Stimulated activated naive CD8-positive, alpha-beta T cell treated with anti-CD3 and anti-CD28 coated beads, Interleukin-15, amount 100 ng/mL, for 72 hours (primary cell): ENCODE results near the gene PAIP1.
"Not testable (repeated sequence)": the region's sequence is repeated elsewhere in the genome, so short reads cannot be mapped to it uniquely, and the experiment has no call there.

ENCODE experiments used
- ATAC-seq: fragments of 150-1000 bp; cut with Tn5 transposase; 2 replicates; pipeline ENCODE4 v1.10.0; 2021; ENCODE audit warnings: mild to moderate bottlenecking, moderate library complexity
- DNase-seq, 2 donors: peaks; one replicate each; pipeline ENCODE4 v3.0.0; 2021 to 2022
- H3K27ac Mint-ChIP-seq, 2 donors: one replicate each; pipeline ENCODE4 v1.8.0; 2022; ENCODE audit warnings: mild to moderate bottlenecking in 2 of 2, mixed read lengths in 2 of 2, moderate library complexity in 2 of 2
- H3K27me3 Mint-ChIP-seq: one replicate; pipeline ENCODE4 v1.8.0; 2022; ENCODE audit warnings: mixed read lengths
- H3K4me1 Mint-ChIP-seq: one replicate; pipeline ENCODE4 v1.8.0; 2022; ENCODE audit warnings: mild to moderate bottlenecking, mixed read lengths
- H3K4me3 Mint-ChIP-seq, 2 donors: one replicate each; pipeline ENCODE4 v1.8.0; 2022; ENCODE audit warnings: mild to moderate bottlenecking in 2 of 2, mixed read lengths in 2 of 2, moderate library complexity in 1 of 2
- H3K9me3 Mint-ChIP-seq, 2 donors: one replicate each; pipeline ENCODE4 v1.8.0; 2022; ENCODE audit warnings: mixed read lengths in 2 of 2

PAIP1 gene

DNA sequence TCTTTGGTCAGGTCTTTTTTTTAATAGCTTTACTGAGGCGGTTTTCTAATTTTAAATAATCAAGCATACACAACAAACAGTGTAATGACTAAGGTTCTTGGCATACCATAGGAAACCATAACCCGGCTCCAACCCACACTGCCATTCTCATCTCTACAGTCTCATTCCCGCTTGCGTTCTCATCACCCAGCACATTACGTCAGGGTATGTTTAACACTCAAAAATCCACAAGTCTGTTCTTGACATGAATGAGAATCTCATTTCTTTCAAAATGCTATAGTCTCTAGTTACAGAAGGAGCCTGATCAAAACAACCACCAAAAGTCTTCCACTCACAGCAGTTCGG lies 42.4 kb downstream of the PAIP1 start:
- Mint-ChIP-seq H3K27ac (peak overlapping the region; percentile 95 to 97), H3K4me3 (peak overlapping the region; percentile 76 to 88), H3K4me1 (peaks cover 32% of the 10 kb centered on the region), H3K27me3 (no peaks in the 10 kb centered on the region), H3K9me3 (peaks cover 0 to 4% of the 10 kb centered on the region in 2 donors)
- ATAC-seq: peak; percentile 83
- DNase-seq: no peak

DNA sequence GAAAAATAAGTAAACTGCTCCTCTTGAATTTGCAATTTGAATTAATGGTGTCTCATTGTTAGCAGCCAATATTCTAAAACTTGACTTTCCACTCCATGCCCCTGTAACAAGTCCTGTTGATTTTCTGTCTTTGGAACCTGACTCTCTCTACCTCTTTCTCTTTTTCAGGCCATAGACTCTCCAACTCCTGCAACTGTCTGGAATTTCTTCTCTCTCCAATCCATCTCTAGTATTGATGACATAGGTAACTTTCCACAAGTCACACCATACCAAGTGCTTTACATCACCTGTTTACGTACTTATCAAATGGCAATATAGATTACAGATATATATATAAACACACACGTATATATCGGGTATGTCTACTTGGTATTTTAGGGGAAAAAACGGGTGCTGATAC lies 42.9 kb downstream of the PAIP1 start:
- H3K27me3 Mint-ChIP-seq: no peaks in the 10 kb centered on the region
- ATAC-seq (no peak), DNase-seq (no peak)
- peaks cover 32% of the 10 kb centered on the region for H3K4me1 Mint-ChIP-seq
- peaks cover 0 to 4% of the 10 kb centered on the region in 2 donors for H3K9me3 Mint-ChIP-seq
- peak overlapping the region; percentile 95 to 97 for H3K27ac Mint-ChIP-seq
- peak overlapping the region; percentile 76 to 88 for H3K4me3 Mint-ChIP-seq

DNA sequence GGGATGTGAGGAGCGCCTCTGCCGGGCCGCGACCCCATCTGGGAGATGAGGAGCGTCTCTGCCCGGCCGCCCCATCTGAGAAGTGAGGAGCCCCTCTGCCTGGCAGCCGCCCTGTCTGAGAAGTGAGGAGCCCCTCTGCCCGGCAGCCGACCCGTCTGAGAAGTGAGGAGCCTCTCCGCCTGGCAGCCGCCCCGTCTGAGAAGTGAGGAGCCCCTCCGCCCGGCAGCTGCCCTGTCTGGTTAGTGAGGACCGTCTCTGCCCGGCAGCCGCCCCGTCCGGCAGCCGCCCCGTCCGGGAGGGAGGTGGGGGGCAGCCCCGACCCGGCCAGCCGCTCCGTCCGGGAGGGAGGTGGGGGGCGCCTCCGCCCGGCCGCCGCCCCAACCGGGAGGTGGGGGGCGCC lies 45.8 kb downstream of the PAIP1 start:
- not testable (repeated sequence) for H3K27me3 Mint-ChIP-seq, ATAC-seq, H3K4me3 Mint-ChIP-seq, DNase-seq, H3K27ac Mint-ChIP-seq, H3K9me3 Mint-ChIP-seq
- H3K4me1 Mint-ChIP-seq: peaks cover 26% of the 10 kb centered on the region

GRCh38 chr5:43498581-43498980 lies 58.3 kb downstream of the PAIP1 start:
- DNase-seq: no peak
- Mint-ChIP-seq H3K27me3 (no peaks in the 10 kb centered on the region), H3K4me3 (no peak overlapping the region), H3K9me3 (no peaks in the 10 kb centered on the region), H3K27ac (peak overlapping the region in 1 of 2 donors; percentile 1), H3K4me1 (peaks cover 5% of the 10 kb centered on the region)
- no peak for ATAC-seq

- H3K4me3 Mint-ChIP-seq: no peak overlapping the region
These were observed 59.4 kb downstream of the PAIP1 start for GRCh38 chr5:43497311-43498104.

GRCh38 chr5:43491326-43491725 lies 65.6 kb downstream of the PAIP1 start:
- Mint-ChIP-seq H3K27me3 (no peaks in the 10 kb centered on the region), H3K4me1 (peaks cover under 1% of the 10 kb centered on the region), H3K9me3 (no peaks in the 10 kb centered on the region), H3K27ac (no peak overlapping the region), H3K4me3 (no peak overlapping the region)
- DNase-seq (no peak), ATAC-seq (no peak)

More at GRCh38 chr5:43497311-43498104, 59.4 kb downstream of the PAIP1 start:
- ATAC-seq (no peak), DNase-seq (no peak)
- peak overlapping the region in 1 of 2 donors; percentile 46 for H3K27ac Mint-ChIP-seq
- H3K4me1 Mint-ChIP-seq: peaks cover 5% of the 10 kb centered on the region
- H3K9me3 Mint-ChIP-seq: no peaks in the 10 kb centered on the region
- no peaks in the 10 kb centered on the region for H3K27me3 Mint-ChIP-seq

GRCh38 chr5:43486353-43486752 lies 70.5 kb downstream of the PAIP1 start:
- Mint-ChIP-seq H3K9me3 (no peaks in the 10 kb centered on the region), H3K4me3 (peak overlapping the region in 1 of 2 donors; percentile 96), H3K27me3 (no peaks in the 10 kb centered on the region), H3K27ac (peak overlapping the region; percentile 100), H3K4me1 (peaks cover 42% of the 10 kb centered on the region)
- DNase-seq: peak in 1 of 2 donors; percentile 43
- ATAC-seq: no peak

GRCh38 chr5:43485406-43485805 lies 71.5 kb downstream of the PAIP1 start:
- Mint-ChIP-seq H3K27me3 (no peaks in the 10 kb centered on the region), H3K4me1 (peaks cover 47% of the 10 kb centered on the region)

DNA sequence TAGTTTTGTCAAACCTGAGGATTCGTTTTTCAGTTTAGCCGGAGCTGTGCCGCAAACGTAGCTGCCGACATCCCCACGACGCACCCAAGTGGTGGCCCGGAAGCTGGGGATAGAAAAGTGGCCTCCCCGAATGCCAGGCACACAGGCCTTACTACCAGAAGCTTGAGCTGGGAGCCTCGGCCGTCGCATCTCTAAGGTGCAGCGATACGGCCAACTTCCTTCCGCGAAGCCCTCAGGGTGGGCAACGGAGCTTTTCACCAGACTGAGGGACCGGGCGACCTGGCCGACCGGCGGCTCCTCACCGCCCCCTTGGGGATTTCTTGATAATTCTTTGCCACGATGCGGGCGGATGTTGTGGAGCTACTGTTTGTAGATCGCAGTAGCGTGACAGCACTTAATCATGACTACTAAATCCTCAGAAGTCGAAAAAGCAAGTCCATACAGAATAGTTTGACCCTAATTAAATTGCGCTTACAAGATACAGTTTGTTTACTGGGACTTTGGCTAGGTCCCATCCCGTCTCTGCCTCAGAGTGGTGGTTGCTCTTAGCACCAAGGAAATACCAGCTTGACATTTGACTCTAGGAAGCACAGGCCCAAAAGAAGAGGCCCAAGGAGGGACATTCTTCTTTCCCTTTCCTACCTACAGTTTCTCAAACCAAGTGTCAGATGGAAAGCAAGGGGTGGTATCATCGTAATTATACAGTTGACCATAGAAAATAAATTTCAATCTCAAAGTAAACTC lies 72.6 kb downstream of the PAIP1 start:
- Mint-ChIP-seq H3K9me3 (no peaks in the 10 kb centered on the region), H3K27ac (peak overlapping the region; percentile 100), H3K4me1 (peaks cover 52% of the 10 kb centered on the region), H3K27me3 (no peaks in the 10 kb centered on the region), H3K4me3 (peak overlapping the region; percentile 95 to 96)
- ATAC-seq: peak; percentile 79
- DNase-seq: peak; percentile 91 to 94

More at GRCh38 chr5:43485406-43485805, 71.5 kb downstream of the PAIP1 start:
- Mint-ChIP-seq H3K4me3 (peak overlapping the region; percentile 95 to 96), H3K9me3 (no peaks in the 10 kb centered on the region), H3K27ac (peak overlapping the region; percentile 100)
- peak in 1 of 2 donors; percentile 39 for DNase-seq
- ATAC-seq: peak; percentile 29

DNA sequence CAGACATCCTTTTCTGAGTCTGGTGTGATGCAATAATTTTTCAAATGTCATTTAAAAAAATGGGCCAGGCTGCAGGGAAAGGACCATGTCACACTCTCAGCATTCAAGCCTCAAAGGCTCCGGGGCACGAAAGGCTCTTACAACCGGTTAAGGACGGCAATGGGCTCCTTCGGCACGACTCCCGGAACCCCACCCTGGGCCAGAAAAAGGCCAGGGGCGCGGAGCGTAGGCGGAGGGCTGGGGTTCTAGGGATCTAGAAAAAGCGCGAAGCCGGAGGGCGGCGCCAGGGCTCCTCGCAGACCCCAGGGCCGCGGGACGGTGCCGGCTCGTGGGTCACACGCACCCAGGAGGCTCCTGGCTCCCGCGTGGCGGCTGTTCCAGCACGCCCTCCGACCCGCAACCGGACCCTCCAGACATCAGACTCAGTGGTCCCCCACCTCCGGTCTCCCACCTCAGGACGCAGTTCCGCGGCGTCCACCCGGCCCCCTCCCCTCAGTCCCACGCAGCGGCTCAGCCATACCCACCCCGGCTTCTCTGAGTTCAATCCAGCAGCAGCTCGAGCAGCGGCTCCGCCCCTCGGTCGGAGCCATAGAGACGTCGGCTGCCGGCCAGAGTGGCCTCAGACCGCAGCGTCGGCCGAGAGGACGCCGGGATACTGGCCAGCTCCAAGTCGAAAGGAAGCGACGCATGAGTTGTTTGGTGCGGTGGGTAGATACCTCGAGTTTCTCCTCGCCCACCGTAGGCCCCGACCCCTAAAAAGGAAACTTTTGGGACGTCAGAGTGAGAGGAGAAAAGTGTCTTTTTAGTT lies 73.4 kb downstream of the PAIP1 start, which contains the start of gene TMEM267:
Gene TMEM267 (minus strand): TSS at position 568 of the 808 bp plus-strand sequence. CDS start 29,896 bp downstream, outside the sequence.
- Mint-ChIP-seq H3K9me3 (no peaks in the 10 kb centered on the region), H3K4me1 (peaks cover 52% of the 10 kb centered on the region), H3K4me3 (peak within 1 kb of the TSS; percentile 95 to 96), H3K27me3 (no peaks in the 10 kb centered on the region), H3K27ac (peak within 1 kb of the TSS; percentile 100)
- DNase-seq (peak; percentile 84 to 89), ATAC-seq (peak; percentile 85)

- DNase-seq: peak in 1 of 2 donors; percentile 20
- Mint-ChIP-seq H3K9me3 (no peaks in the 10 kb centered on the region), H3K4me3 (peak overlapping the region; percentile 95 to 96), H3K27me3 (no peaks in the 10 kb centered on the region), H3K27ac (peak overlapping the region; percentile 100), H3K4me1 (peaks cover 54% of the 10 kb centered on the region)
- ATAC-seq: no peak
These were observed 74.2 kb downstream of the PAIP1 start for GRCh38 chr5:43482490-43483297.
